Left lung (tissue), 10 donors: Measurements from ENCODE around the gene RGS8. TPM values are rescaled to one million over a fixed set of nuclear protein-coding genes. Genes with fewer than 3 reads are reported as not detected.

Source experiments
- ATAC-seq: fragments of 200-7000 bp; cut with Tn5 transposase; one replicate; pipeline ENCODE4 v1.9.1; 2020; ENCODE audit warnings: moderate library complexity
- DNase-seq, 4 donors: peaks; one replicate each; pipeline ENCODE4 v3.0.0-alpha.2; 2013 to 2020
- H3K27ac ChIP-seq, 2 donors: fragments of 200-600 bp; sonication (generic) in 1 of 2; one replicate each; pipeline versions ENCODE4 v1.5.0 to v1.8.0; 2020 to 2021
- H3K27me3 ChIP-seq, 2 donors: fragments of 200-600 bp; sonication (generic) in 1 of 2; one replicate each; pipeline versions ENCODE4 v1.5.0 to v1.8.0; 2020 to 2021
- H3K36me3 ChIP-seq, 2 donors: fragments of 200-600 bp; sonication (generic) in 1 of 2; one replicate each; pipeline versions ENCODE4 v1.5.0 to v1.8.0; 2020 to 2021
- H3K4me1 ChIP-seq, 2 donors: fragments of 200-600 bp; one replicate each; pipeline ENCODE4 v1.8.0; 2021
- H3K4me3 ChIP-seq, 2 donors: fragments of 200-600 bp; sonication (generic) in 1 of 2; one replicate each; pipeline versions ENCODE4 v1.5.0 to v1.8.0; 2020 to 2021; ENCODE audit warnings: mild to moderate bottlenecking in 1 of 2
- H3K9me3 ChIP-seq, 2 donors: fragments of 200-600 bp; sonication (generic) in 1 of 2; one replicate each; pipeline versions ENCODE4 v1.5.0 to v1.8.0; 2020 to 2021
- CTCF ChIP-seq, 2 donors: fragments of 200-600 bp; sonication (generic) in 1 of 2; IDR thresholded peaks; one replicate each; pipeline versions ENCODE4 v1.5.0 to v1.8.0; 2021; ENCODE audit warnings: antibody characterized with exemption in 2 of 2
- intact Hi-C, 2 donors: fragments of 100-400 bp; cut with DNase I; formaldehyde crosslinking; loops; one replicate each; pipeline versions ENCODE4 v1.11.2 to v1.14.2; 2022
- polyA plus RNA-seq, 6 donors: library from polyadenylated mRNA; unstranded; fragments of 120-200 nt; gene quantifications; one replicate each; pipeline ENCODE4 v1.2.1, GENCODE V29; 2013; ENCODE audit not compliant: insufficient read length in 6 of 6
- total RNA-seq, 2 donors: library from RNA; stranded (reverse); fragmentation: NEBNext Ultra II Directional; extraction: Animal tissue kit (Norgen Biotek cat#: 25700); gene quantifications; one replicate each; pipeline ENCODE4 v1.2.1, GENCODE V29; 2021
- donor health status: DM: no; HTN: yes; CAD: no.
- donor health status: DM: no; HTN: no; CAD: no.

The RGS8 gene
- total and polyA plus RNA-seq, 8 donors = 0.05 TPM; not detected in 7

GRCh38 chr1:182642461-182642860 lies 41.9 kb downstream of the RGS8 start:
- no peak for TF ChIP-seq CTCF (IDR thresholded peaks at IDR 0.05)
- Histone ChIP-seq H3K9me3 (no peaks in the 10 kb centered on the region), H3K27me3 (no peaks in the 10 kb centered on the region), H3K27ac (no peak overlapping the region), H3K4me1 (no peaks in the 10 kb centered on the region), H3K36me3 (no peaks in the 10 kb centered on the region), H3K4me3 (no peak overlapping the region)
- no peak for DNase-seq
- intact Hi-C loops = no loop called here
- no peak for ATAC-seq

GRCh38 chr1:182641561-182641960 lies 42.8 kb downstream of the RGS8 start:
- Histone ChIP-seq H3K9me3 (no peaks in the 10 kb centered on the region), H3K27me3 (no peaks in the 10 kb centered on the region), H3K4me1 (no peaks in the 10 kb centered on the region), H3K36me3 (no peaks in the 10 kb centered on the region), H3K4me3 (no peak overlapping the region), H3K27ac (no peak overlapping the region)
- DNase-seq = no peak
- intact Hi-C loops = no loop called here
- no peak for ATAC-seq
- TF ChIP-seq CTCF (IDR thresholded peaks at IDR 0.05) = no peak

GRCh38 chr1:182639330-182639729 lies 45.1 kb downstream of the RGS8 start:
- Histone ChIP-seq H3K36me3 (no peaks in the 10 kb centered on the region), H3K9me3 (no peaks in the 10 kb centered on the region), H3K4me1 (no peaks in the 10 kb centered on the region), H3K4me3 (no peak overlapping the region), H3K27ac (no peak overlapping the region), H3K27me3 (no peaks in the 10 kb centered on the region)
- intact Hi-C loops = no loop called here
- no peak for DNase-seq
- ATAC-seq = no peak
- TF ChIP-seq CTCF (IDR thresholded peaks at IDR 0.05) = no peak

- H3K4me1 ChIP-seq = no peaks in the 10 kb centered on the region
- H3K4me3 ChIP-seq = no peak overlapping the region
- intact Hi-C loops = no loop called here
Measured at GRCh38 chr1:182637769-182638168, 46.6 kb downstream of the RGS8 start.

GRCh38 chr1:182635871-182636270 lies 48.5 kb downstream of the RGS8 start:
- Histone ChIP-seq H3K36me3 (no peaks in the 10 kb centered on the region), H3K4me3 (no peak overlapping the region), H3K9me3 (no peaks in the 10 kb centered on the region), H3K27ac (no peak overlapping the region), H3K27me3 (no peaks in the 10 kb centered on the region), H3K4me1 (no peaks in the 10 kb centered on the region)
- intact Hi-C loops = no loop called here
- DNase-seq (no peak), ATAC-seq (no peak)
- TF ChIP-seq CTCF (IDR thresholded peaks at IDR 0.05) = no peak

More at GRCh38 chr1:182637769-182638168, 46.6 kb downstream of the RGS8 start:
- Histone ChIP-seq H3K9me3 (no peaks in the 10 kb centered on the region), H3K27ac (no peak overlapping the region), H3K36me3 (no peaks in the 10 kb centered on the region), H3K27me3 (no peaks in the 10 kb centered on the region)
- TF ChIP-seq CTCF (IDR thresholded peaks at IDR 0.05) = no peak
- no peak for DNase-seq
- no peak for ATAC-seq

Other genes starting within 250 kb of the RGS8 start
- under 1 TPM in 1 of 2 donors, not detected in 1; 0.39 TPM for gene RGSL1, start 234.4 kb downstream of the RGS8 start, total RNA-seq
- gene RGSL1, start 234.4 kb downstream of the RGS8 start, polyA plus RNA-seq = not detected
- gene RNASEL, start 95.3 kb downstream of the RGS8 start, total RNA-seq = 10 to 100 TPM; 13.5 to 13.6 TPM
- 10 to 100 TPM; 10.6 to 13.7 (median 12.1) TPM for gene RNASEL, start 95.3 kb downstream of the RGS8 start, polyA plus RNA-seq
- gene RGS16, start 80.2 kb downstream of the RGS8 start, total RNA-seq = 10 to 100 TPM; 10.1 to 11.0 TPM
- 1 to 10 TPM; 3.5 to 7.3 (median 5.0) TPM for gene RGS16, start 80.2 kb downstream of the RGS8 start, polyA plus RNA-seq
- gene NPL, start 105.2 kb upstream of the RGS8 start, total RNA-seq = 10 to 100 TPM; 35.2 to 73.5 TPM
- 10 to 100 TPM in 1 of 6 donors, 1 to 10 TPM in 5; 6.4 to 10.9 (median 7.6) TPM for gene NPL, start 105.2 kb upstream of the RGS8 start, polyA plus RNA-seq
- 100 to 1,000 TPM; 109 to 160 TPM for gene DHX9, start 154.8 kb upstream of the RGS8 start, total RNA-seq
- 100 to 1,000 TPM; 217 to 269 (median 256) TPM for gene DHX9, start 154.8 kb upstream of the RGS8 start, polyA plus RNA-seq